Measurements from ENCODE around the gene MTR. TPM values are rescaled to one million over a fixed set of nuclear protein-coding genes. Genes with fewer than 3 reads are reported as not detected.
A peak's percentile ranks its signal among the peaks of the same experiment; 100 is the strongest.

The MTR gene
- total and polyA plus RNA-seq, 9 of the 15 experiments (the other 6 are each of a cell fraction or from before 2014, with no cell fraction given): 3.4 to 44.3 (median 20.3) TPM

GRCh38 chr1:236747311-236747985 lies 47.6 kb upstream of the MTR start (continued):
- no peak for TF ChIP-seq FOXA3 (CRISPR knock-in tag; conservative IDR thresholded peaks at IDR 0.05 in 1 of 2, IDR thresholded peaks at IDR 0.05 in 1 of 2)

DNA sequence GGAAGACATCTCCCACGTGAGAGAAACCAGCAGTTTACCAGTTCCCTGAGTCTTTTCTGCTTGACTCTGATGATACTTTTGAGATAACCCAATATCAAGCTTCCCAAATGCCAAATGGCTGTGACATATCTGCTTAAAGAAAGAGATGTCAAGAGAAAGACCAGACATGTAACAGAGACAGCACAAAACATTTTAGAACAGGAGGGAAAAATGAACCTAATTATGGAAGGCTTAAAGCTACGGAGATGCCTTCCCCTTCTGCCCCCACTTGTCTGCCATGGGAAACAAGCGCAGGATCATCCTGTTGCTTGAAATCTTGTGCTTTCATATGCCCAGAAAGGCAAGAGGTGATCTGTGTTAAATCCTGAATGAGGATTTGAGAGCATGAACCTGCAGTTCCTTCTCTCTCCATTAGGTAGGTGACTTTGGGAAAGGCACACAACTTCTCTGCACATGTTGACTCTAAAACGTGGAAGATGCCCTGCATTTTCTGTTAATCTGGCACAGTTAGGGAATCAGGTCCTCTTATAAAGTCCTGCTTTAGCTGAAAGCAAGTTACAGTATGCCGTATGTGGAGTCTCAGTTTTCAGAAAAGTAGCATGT lies 46.7 kb upstream of the MTR start:
- H4K20me1 ChIP-seq (replicated peaks; ENCODE audit: control insufficient read depth, insufficient read depth, low read length): no peaks in the 10 kb centered on the region
- no peak overlapping the region for H3K4me2 ChIP-seq (ENCODE audit: insufficient read depth, low read length)
- in situ Hi-C loops (cut with MboI): loop anchor here (25.0 kb wide), 2 partner anchors 639 to 814 kb away; no protein-coding TSS in a partner anchor
- H3K4me3 ChIP-seq: no peak overlapping the region
- no peak for DNase-seq (ENCODE audit: extremely low read depth in 1 of 4, low spot score in 3 of 4)
- TF ChIP-seq, protein P1, sequence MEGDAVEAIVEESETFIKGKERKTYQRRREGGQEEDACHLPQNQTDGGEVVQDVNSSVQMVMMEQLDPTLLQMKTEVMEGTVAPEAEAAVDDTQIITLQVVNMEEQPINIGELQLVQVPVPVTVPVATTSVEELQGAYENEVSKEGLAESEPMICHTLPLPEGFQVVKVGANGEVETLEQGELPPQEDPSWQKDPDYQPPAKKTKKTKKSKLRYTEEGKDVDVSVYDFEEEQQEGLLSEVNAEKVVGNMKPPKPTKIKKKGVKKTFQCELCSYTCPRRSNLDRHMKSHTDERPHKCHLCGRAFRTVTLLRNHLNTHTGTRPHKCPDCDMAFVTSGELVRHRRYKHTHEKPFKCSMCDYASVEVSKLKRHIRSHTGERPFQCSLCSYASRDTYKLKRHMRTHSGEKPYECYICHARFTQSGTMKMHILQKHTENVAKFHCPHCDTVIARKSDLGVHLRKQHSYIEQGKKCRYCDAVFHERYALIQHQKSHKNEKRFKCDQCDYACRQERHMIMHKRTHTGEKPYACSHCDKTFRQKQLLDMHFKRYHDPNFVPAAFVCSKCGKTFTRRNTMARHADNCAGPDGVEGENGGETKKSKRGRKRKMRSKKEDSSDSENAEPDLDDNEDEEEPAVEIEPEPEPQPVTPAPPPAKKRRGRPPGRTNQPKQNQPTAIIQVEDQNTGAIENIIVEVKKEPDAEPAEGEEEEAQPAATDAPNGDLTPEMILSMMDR (IDR thresholded peaks at IDR 0.05 in 2 of 3, conservative IDR thresholded peaks at IDR 0.05 in 1 of 3; ENCODE audit: insufficient read depth in 2 of 3, low read depth in 1 of 3, low read length in 3 of 3): peak; percentile 6 to 28 (median 22); a peak in 2 of 6 replicates
- no peak for TF ChIP-seq CREB3 (tag; conservative IDR thresholded peaks at IDR 0.05; ENCODE audit: low read depth)
- H3K27me3 ChIP-seq (ENCODE audit: control insufficient read depth in 2 of 2, insufficient read depth in 2 of 2, low read length in 2 of 2): peaks cover 18 to 37% of the 10 kb centered on the region in 2 experiments
- CTCF ChIA-PET (ENCODE audit: low intra/inter-chr PET ratio): no interaction called here
- no peaks in the 10 kb centered on the region for H3K9me1 ChIP-seq (ENCODE audit: control insufficient read depth, insufficient read depth, low read length)
- POLR2A ChIA-PET: interaction anchor here (0.7 to 1.7 kb wide), 2 partner anchors 12 to 15 kb away, joined by 3 read pairs; no protein-coding TSS in a partner anchor
- BruUV-seq (replicated peaks): no TSS peak
- H3K79me2 ChIP-seq (ENCODE audit: control insufficient read depth, insufficient read depth, low read length): no peaks in the 10 kb centered on the region
- no peaks in the 10 kb centered on the region for H3K9me3 ChIP-seq (replicated peaks; ENCODE audit: control insufficient read depth, insufficient read depth, low read depth, low read length)
- no peaks in the 10 kb centered on the region for H3K36me3 ChIP-seq (ENCODE audit: control insufficient read depth, insufficient read depth, low read length)
- intact Hi-C loops (cut with micrococcal nuclease): no loop called here
- WGBS (ENCODE audit: insufficient coverage, low coverage, missing lambda C conversion rate): 15% methylated on average over 5 of the region's 5 CpGs
- H2AFZ ChIP-seq (ENCODE audit: low read depth, low read length): no peak overlapping the region
- H3K27ac ChIP-seq (ENCODE audit: extremely low read depth, low read depth, low read length): no peak overlapping the region
- FAIRE-seq: peak; percentile 44
- H3K9ac ChIP-seq (ENCODE audit: insufficient read depth in 1 of 2, low read depth in 2 of 2, low read length in 2 of 2): no peak overlapping the region
- ATAC-seq: peak; percentile 69
- peaks cover 4% of the 10 kb centered on the region in 2 experiments; a peak in 3 of 5 replicates for H3K4me1 ChIP-seq (replicated peaks in 1 of 2; ENCODE audit: control insufficient read depth in 2 of 2, insufficient read depth in 2 of 2, low read length in 2 of 2)

All from K562 (cell line).